Mucosa of rectum (tissue), 2 donors: ENCODE data around the gene POLR2L.

Experiments used
- H3K27ac ChIP-seq, 2 donors: one replicate each; pipeline ENCODE4 v1.7.0; 2013; ENCODE audit warnings: inconsistent platforms in 2 of 2, low read depth in 2 of 2, low read length in 2 of 2
- H3K27me3 ChIP-seq, 2 donors: one replicate each; pipeline ENCODE4 v1.7.0; 2013; ENCODE audit warnings: low read length in 2 of 2; ENCODE audit not compliant: control insufficient read depth in 2 of 2, insufficient read depth in 2 of 2
- H3K36me3 ChIP-seq, 2 donors: one replicate each; pipeline ENCODE4 v1.7.0; 2013; ENCODE audit warnings: low read length in 2 of 2; ENCODE audit not compliant: control insufficient read depth in 2 of 2, insufficient read depth in 2 of 2
- H3K4me1 ChIP-seq, 2 donors: one replicate each; pipeline ENCODE4 v1.7.0; 2013; ENCODE audit warnings: low read length in 2 of 2, mild to moderate bottlenecking in 1 of 2; ENCODE audit not compliant: control insufficient read depth in 2 of 2, insufficient read depth in 2 of 2
- H3K4me3 ChIP-seq, 2 donors: one replicate each; pipeline ENCODE4 v1.7.0; 2013; ENCODE audit warnings: low read length in 2 of 2
- H3K9ac ChIP-seq, 2 donors: one replicate each; pipeline ENCODE4 v1.7.0; 2013; ENCODE audit warnings: low read length in 2 of 2, low read depth in 1 of 2, mild to moderate bottlenecking in 1 of 2
- H3K9me3 ChIP-seq, 2 donors: one replicate each; pipeline ENCODE4 v1.7.0; 2013; ENCODE audit warnings: low read length in 2 of 2; ENCODE audit not compliant: control insufficient read depth in 2 of 2
- donor health status: healthy.
- donor health status: Normal muscosa, but diverticular disease.

POLR2L gene

GRCh38 chr11:842370-843002, at the start of gene POLR2L, which contains the start of gene TSPAN4:
Gene POLR2L (minus strand): TSS chr11:842529. CDS start chr11:842508, 21 bp downstream.
Gene TSPAN4 (plus strand): TSS chr11:842852. CDS start chr11:850305, 7,453 bp downstream.
- peak within 1 kb of the TSS; percentile 81 to 84 for H3K9ac ChIP-seq
- peaks cover 37 to 43% of the 10 kb centered on the region in 2 donors for H3K4me1 ChIP-seq

GRCh38 chr11:890794-891540, 48.6 kb upstream of the POLR2L start:
- Histone ChIP-seq H3K27ac (no peak overlapping the region), H3K27me3 (no peaks in the 10 kb centered on the region), H3K4me3 (no peak overlapping the region), H3K9ac (no peak overlapping the region), H3K4me1 (no peaks in the 10 kb centered on the region), H3K9me3 (no peaks in the 10 kb centered on the region), H3K36me3 (peaks cover 12 to 15% of the 10 kb centered on the region in 2 donors)

More at GRCh38 chr11:842370-843002, at the start of gene POLR2L, which contains the start of gene TSPAN4:
- no peaks in the 10 kb centered on the region for H3K9me3 ChIP-seq
- H3K4me3 ChIP-seq: peak within 1 kb of the TSS; percentile 90 to 96
- no peaks in the 10 kb centered on the region for H3K27me3 ChIP-seq
- H3K36me3 ChIP-seq: peaks cover 18 to 30% of the 10 kb centered on the region in 2 donors
- H3K27ac ChIP-seq: peak within 1 kb of the TSS; percentile 85 to 87

GRCh38 chr11:889687-890475, 47.6 kb upstream of the POLR2L start:
- H3K4me1 ChIP-seq: no peaks in the 10 kb centered on the region
- H3K27ac ChIP-seq: no peak overlapping the region
- H3K4me3 ChIP-seq: no peak overlapping the region
- no peak overlapping the region for H3K9ac ChIP-seq
- no peaks in the 10 kb centered on the region for H3K27me3 ChIP-seq
- no peaks in the 10 kb centered on the region for H3K9me3 ChIP-seq
- peaks cover 12 to 15% of the 10 kb centered on the region in 2 donors for H3K36me3 ChIP-seq

- no peak overlapping the region for H3K9ac ChIP-seq
- H3K36me3 ChIP-seq: peaks cover 12 to 15% of the 10 kb centered on the region in 2 donors
Measured at GRCh38 chr11:889257-889656, 46.9 kb upstream of the POLR2L start.

GRCh38 chr11:888310-889212, 46.2 kb upstream of the POLR2L start:
- no peaks in the 10 kb centered on the region for H3K27me3 ChIP-seq
- H3K4me3 ChIP-seq: no peak overlapping the region
- peaks cover 12 to 17% of the 10 kb centered on the region in 2 donors for H3K36me3 ChIP-seq
- no peak overlapping the region for H3K9ac ChIP-seq
- no peak overlapping the region for H3K27ac ChIP-seq
- no peaks in the 10 kb centered on the region for H3K4me1 ChIP-seq
- no peaks in the 10 kb centered on the region for H3K9me3 ChIP-seq

More at GRCh38 chr11:889257-889656, 46.9 kb upstream of the POLR2L start:
- Histone ChIP-seq H3K27me3 (no peaks in the 10 kb centered on the region), H3K9me3 (no peaks in the 10 kb centered on the region), H3K4me3 (no peak overlapping the region), H3K4me1 (no peaks in the 10 kb centered on the region), H3K27ac (no peak overlapping the region)

- H3K4me1 ChIP-seq: no peaks in the 10 kb centered on the region
- H3K4me3 ChIP-seq: no peak overlapping the region
- H3K36me3 ChIP-seq: peaks cover 12 to 17% of the 10 kb centered on the region in 2 donors
- no peaks in the 10 kb centered on the region for H3K27me3 ChIP-seq
- H3K9me3 ChIP-seq: no peaks in the 10 kb centered on the region
- no peak overlapping the region for H3K9ac ChIP-seq
- no peak overlapping the region for H3K27ac ChIP-seq
Measured at GRCh38 chr11:887589-887988, 45.3 kb upstream of the POLR2L start.

- H3K4me3 ChIP-seq: no peak overlapping the region
- H3K9me3 ChIP-seq: no peaks in the 10 kb centered on the region
- no peak overlapping the region for H3K9ac ChIP-seq
- no peak overlapping the region for H3K27ac ChIP-seq
- no peaks in the 10 kb centered on the region for H3K4me1 ChIP-seq
- H3K27me3 ChIP-seq: no peaks in the 10 kb centered on the region
- peaks cover 12 to 17% of the 10 kb centered on the region in 2 donors for H3K36me3 ChIP-seq
Measured at GRCh38 chr11:886568-886967, 44.2 kb upstream of the POLR2L start.

GRCh38 chr11:884578-885070, 42.3 kb upstream of the POLR2L start:
- Histone ChIP-seq H3K9ac (no peak overlapping the region), H3K27me3 (no peaks in the 10 kb centered on the region), H3K4me3 (no peak overlapping the region), H3K4me1 (no peaks in the 10 kb centered on the region), H3K36me3 (peaks cover 12 to 17% of the 10 kb centered on the region in 2 donors), H3K27ac (no peak overlapping the region), H3K9me3 (no peaks in the 10 kb centered on the region)

GRCh38 chr11:883527-883926, 41.2 kb upstream of the POLR2L start:
- Histone ChIP-seq H3K4me1 (no peaks in the 10 kb centered on the region), H3K36me3 (peaks cover 12 to 17% of the 10 kb centered on the region in 2 donors), H3K9me3 (no peaks in the 10 kb centered on the region), H3K9ac (no peak overlapping the region), H3K27ac (no peak overlapping the region), H3K27me3 (no peaks in the 10 kb centered on the region), H3K4me3 (no peak overlapping the region)
